Epithelial cell of esophagus (primary cell): ENCODE results near the gene STIM1.

Experiments used
- DNase-seq: peaks from one replicate; pipeline ENCODE4 v3.0.0; 2010; ENCODE audit warnings: low read depth
- H3K4me3 ChIP-seq: 2 replicates; pipeline ENCODE4 v1.5.1; 2011; ENCODE audit warnings: mild to moderate bottlenecking, low read length, control low read depth
- CTCF ChIP-seq: IDR thresholded peaks from 2 replicates; pipeline ENCODE4 v1.5.1; 2011; ENCODE audit warnings: low read depth, mild to moderate bottlenecking, low read length, control low read depth, inconsistent platforms; ENCODE audit not compliant: insufficient read depth; ENCODE audit errors: missing control alignments

STIM1 gene

DNA sequence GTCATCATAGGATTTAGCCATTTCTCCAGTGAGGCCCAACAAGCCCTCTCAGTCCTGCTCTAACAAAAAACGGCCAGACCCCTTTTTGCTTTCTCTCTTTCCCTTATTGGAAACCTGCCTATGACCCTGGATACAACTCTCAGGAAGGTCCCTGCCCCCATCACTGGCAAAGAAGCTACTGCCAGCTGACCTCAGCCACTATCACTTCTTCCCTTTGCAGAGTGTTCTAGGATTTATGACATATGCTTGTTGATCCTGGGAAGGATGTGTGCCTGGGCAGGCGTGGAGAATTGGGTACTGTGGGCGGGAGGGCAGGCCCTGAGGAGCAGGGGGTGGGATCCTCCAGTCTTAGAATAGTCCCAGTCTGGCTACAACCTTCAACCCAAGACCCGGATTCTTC lies 39.6 kb upstream of the STIM1 start:
- H3K4me3 ChIP-seq = no peak overlapping the region
- DNase-seq = no peak
- no peak for TF ChIP-seq CTCF

- H3K4me3 ChIP-seq = no peak overlapping the region
- no peak for TF ChIP-seq CTCF
Observed at GRCh38 chr11:3816673-3817072, 38.8 kb upstream of the STIM1 start.

GRCh38 chr11:3817181-3817800 lies 38.2 kb upstream of the STIM1 start:
- no peak overlapping the region for H3K4me3 ChIP-seq
- no peak for TF ChIP-seq CTCF
- DNase-seq = no peak

More at GRCh38 chr11:3816673-3817072, 38.8 kb upstream of the STIM1 start:
- DNase-seq = no peak

- DNase-seq = no peak
- H3K4me3 ChIP-seq = no peak overlapping the region
- TF ChIP-seq CTCF = no peak
Observed at GRCh38 chr11:3820971-3821370, 34.5 kb upstream of the STIM1 start.

DNA sequence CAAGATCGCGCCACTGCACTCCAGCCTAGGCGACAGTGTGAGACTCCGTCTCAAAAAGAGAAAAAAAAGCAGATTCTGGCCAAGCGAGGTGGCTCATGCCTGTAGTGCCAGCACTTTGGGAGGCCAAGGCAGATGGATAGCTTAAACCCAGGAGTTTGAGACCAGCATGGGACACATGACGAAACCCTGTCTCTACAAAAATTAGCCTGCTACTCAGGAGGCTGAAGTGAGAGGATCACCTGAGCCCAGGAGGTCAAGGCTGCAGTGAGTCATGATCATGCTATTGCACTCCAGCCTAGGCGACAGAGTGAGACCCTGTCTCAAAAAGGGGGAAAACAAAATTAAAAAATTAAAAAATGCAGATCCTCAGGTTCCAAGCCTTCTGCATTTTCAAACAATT lies 33.2 kb upstream of the STIM1 start:
- DNase-seq = no peak
- no peak overlapping the region for H3K4me3 ChIP-seq
- TF ChIP-seq CTCF = no peak

GRCh38 chr11:3823303-3823702 lies 32.2 kb upstream of the STIM1 start:
- peak; percentile 43 for DNase-seq
- no peak overlapping the region for H3K4me3 ChIP-seq
- no peak for TF ChIP-seq CTCF
